ENCODE data around the gene VWCE.

The VWCE gene, protein sequence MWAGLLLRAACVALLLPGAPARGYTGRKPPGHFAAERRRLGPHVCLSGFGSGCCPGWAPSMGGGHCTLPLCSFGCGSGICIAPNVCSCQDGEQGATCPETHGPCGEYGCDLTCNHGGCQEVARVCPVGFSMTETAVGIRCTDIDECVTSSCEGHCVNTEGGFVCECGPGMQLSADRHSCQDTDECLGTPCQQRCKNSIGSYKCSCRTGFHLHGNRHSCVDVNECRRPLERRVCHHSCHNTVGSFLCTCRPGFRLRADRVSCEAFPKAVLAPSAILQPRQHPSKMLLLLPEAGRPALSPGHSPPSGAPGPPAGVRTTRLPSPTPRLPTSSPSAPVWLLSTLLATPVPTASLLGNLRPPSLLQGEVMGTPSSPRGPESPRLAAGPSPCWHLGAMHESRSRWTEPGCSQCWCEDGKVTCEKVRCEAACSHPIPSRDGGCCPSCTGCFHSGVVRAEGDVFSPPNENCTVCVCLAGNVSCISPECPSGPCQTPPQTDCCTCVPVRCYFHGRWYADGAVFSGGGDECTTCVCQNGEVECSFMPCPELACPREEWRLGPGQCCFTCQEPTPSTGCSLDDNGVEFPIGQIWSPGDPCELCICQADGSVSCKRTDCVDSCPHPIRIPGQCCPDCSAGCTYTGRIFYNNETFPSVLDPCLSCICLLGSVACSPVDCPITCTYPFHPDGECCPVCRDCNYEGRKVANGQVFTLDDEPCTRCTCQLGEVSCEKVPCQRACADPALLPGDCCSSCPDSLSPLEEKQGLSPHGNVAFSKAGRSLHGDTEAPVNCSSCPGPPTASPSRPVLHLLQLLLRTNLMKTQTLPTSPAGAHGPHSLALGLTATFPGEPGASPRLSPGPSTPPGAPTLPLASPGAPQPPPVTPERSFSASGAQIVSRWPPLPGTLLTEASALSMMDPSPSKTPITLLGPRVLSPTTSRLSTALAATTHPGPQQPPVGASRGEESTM

DNA sequence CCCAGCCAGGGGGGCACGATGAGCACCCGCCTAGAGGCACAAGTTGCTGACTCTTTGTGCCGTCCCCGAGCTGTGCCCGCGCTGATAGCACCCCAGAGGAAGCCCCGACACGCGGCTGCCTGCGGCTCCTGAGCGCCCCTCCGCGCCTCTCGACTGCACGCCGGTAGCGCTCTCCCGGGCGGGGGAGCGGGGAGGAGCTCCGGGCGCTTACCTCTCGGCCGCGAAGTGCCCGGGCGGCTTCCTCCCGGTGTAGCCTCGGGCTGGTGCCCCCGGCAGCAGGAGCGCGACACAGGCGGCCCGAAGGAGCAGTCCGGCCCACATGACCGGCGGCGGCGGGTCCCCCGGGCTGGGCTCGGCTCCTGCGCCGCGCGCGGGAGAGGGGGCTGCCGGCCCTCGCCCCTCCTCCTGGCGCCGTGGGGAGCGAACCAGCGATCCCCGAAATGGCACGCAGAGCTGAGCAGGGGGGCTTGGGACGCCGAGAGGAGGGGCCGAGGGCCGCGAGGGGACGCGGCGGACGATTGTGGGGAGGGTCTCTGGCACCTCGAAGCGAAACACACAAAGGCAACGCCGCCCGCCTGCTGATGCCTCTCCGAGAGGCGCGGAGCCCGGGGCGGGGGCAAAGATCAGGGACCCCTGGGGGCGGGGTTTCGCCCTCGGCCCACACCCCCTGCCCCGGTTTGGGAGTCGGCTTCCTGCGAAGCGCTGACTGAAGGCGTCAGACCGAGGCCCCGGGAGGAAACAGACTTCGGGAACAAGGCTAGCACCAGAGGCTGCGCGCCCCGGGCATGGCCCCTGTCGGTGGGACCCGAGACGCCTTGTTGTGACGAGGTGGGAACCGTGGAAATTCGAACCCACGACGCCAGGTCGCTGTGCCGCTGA is at the start of gene VWCE:
TSS of gene VWCE (minus strand) at position 600 of the 879 bp plus-strand sequence. CDS start at position 321, 279 bp downstream.
- DNase-seq (ENCODE audit: low read depth in 3 of 3), result peak; percentile 40 to 59 (median 56)

DNA sequence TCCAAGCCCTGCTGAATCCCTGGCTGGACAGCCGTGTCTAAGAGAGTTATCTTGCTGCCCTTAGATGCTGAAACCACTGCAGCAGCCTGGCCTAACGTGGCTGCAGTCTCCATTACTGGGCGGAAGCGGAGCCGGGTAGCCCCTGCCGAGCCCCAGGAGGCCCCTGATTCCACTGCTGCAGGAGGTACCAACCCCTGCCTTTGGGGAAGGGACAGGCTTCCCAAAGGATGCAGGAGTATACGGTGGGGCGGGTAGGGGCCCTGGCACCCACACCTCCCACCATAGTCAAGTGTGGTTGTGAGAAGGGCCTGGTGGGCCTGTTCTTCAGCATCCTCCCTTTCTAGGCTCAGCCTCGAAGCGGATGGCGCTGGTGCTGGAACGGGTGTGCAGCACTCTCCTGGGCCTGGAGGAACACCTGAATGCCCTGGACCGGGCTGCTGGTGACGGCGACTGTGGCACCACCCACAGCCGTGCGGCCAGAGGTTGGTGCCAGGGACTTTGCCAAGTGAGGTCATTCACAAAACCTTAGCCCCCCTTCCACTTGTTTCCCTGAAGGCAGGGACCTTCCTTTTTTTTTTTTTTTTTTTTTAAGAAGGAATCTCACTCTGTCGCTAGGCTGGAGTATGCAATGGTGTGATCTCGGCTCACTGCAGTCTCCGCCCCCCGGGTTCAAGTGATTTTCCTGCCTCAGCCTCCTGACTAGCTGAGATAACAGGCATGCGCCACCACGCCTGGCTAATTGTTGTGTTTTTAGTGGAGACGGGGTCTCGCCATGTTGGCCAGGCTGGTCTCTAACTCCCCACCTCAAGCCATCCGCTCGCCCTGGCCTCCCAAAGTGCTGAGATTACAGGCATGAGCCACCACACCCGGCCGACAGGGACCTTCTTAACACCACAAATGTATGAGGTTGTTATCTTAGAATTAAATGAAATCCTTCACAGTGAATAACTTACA is 49.0 kb upstream of the VWCE start:
- no peak for DNase-seq (ENCODE audit: low read depth in 3 of 3)

- no peak for DNase-seq (ENCODE audit: low read depth in 3 of 3)
Observed at GRCh38 chr11:61342207-61342803, 47.2 kb upstream of the VWCE start.

DNA sequence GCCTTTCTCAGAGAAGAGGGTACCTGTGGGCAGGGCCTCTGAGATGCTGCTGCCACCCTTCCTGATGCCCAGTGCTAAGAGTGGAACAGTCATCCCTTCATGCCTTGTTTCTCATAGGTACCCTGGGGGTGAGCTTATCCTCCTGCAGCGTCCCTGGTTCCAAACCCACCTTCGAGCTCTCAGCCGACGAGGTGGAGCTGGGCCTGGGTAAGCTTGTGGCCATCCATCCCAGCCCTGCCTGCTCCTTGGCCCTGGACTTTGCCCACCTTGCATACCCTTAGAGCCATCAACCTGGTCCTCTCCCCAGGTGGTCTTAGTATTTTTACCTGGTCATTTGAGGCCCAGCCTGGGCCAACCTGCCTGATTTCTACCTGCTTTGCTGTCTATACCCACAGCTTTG is 46.6 kb upstream of the VWCE start:
- no peak for DNase-seq (ENCODE audit: low read depth in 3 of 3)

GRCh38 chr11:61340979-61341378 is 45.9 kb upstream of the VWCE start:
- DNase-seq (ENCODE audit: low read depth in 3 of 3), result no peak

DNA sequence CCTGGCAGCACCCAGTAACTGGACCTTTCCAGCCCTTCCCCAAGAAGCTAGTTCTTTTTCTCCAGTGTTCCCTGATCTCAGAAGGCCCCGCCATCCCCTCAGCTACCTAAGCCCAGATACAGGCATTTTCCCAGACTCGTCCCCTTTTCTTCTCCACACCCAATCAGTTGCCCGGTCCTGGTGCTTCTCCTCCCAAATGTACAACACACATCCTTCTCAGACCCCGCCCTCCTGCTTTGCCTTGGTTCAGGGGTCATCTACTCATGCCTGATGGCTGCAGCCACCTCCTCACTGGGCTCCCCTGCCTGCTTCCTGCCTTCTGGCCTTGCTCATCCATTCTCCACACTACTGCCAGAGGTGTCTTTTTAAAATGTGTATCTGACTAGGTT is 44.4 kb upstream of the VWCE start:
- DNase-seq (ENCODE audit: low read depth in 3 of 3), result no peak

GRCh38 chr11:61338783-61339489 is 43.8 kb upstream of the VWCE start:
- no peak for DNase-seq (ENCODE audit: low read depth in 3 of 3)

GRCh38 chr11:61337706-61338470 is 42.8 kb upstream of the VWCE start:
- no peak for DNase-seq (ENCODE audit: low read depth in 3 of 3)

DNA sequence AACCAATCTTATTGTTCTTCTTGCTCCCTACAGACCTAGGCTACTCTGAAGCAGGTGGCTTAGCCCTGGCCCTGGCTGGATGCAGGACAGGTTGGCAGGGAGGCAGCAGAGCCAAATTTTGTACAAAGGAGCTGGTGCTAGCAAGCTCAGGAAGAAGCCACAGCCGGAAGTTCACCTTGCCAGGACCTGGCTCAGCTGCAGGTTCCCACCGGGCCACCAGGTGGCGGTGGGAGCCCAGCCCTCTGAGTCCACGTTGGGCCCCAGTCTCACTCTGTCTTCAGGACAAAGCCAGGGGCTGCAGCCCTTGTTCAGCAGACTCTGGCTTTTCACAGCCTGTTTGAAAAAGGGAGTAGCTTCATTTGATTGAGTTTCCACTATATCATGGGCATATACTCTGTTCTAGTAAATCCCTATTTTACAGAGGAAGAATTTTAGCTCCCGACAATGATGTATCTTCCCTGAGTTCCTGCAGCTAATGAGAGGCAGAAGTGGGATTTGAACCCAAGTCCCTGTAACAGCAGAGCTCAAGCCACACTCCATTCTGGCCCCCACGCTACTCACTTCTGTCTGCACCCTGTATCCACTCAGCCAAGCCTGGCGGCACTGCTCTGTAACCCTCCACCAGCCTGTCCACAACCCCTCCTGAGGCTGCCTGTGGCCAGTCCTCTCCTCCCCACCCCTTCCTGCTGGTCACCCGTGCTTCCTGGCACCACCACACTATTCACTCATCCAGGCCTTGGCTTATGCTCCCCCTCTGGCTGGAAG is 41.2 kb upstream of the VWCE start:
- peak; percentile 59 to 68 (median 63) for DNase-seq (ENCODE audit: low read depth in 3 of 3)

DNA sequence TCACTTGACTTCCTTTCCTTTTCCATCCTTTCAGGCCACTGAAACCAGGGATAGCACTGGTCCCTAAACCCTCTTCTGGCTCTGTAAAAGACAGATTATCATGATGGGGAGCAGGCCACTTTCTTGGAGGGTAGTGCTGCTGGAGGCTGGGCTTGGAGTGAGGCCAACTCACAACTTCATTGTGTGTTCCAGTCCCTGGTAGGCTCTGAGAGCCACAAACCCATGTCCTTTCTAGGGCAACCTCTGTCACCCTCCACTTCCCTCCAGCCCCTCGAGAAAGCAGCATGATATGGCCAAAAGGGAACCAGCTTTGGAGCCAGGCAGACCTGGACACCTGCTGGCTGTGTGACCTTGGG is 40.2 kb upstream of the VWCE start:
- no peak for DNase-seq (ENCODE audit: low read depth in 3 of 3)

DNA sequence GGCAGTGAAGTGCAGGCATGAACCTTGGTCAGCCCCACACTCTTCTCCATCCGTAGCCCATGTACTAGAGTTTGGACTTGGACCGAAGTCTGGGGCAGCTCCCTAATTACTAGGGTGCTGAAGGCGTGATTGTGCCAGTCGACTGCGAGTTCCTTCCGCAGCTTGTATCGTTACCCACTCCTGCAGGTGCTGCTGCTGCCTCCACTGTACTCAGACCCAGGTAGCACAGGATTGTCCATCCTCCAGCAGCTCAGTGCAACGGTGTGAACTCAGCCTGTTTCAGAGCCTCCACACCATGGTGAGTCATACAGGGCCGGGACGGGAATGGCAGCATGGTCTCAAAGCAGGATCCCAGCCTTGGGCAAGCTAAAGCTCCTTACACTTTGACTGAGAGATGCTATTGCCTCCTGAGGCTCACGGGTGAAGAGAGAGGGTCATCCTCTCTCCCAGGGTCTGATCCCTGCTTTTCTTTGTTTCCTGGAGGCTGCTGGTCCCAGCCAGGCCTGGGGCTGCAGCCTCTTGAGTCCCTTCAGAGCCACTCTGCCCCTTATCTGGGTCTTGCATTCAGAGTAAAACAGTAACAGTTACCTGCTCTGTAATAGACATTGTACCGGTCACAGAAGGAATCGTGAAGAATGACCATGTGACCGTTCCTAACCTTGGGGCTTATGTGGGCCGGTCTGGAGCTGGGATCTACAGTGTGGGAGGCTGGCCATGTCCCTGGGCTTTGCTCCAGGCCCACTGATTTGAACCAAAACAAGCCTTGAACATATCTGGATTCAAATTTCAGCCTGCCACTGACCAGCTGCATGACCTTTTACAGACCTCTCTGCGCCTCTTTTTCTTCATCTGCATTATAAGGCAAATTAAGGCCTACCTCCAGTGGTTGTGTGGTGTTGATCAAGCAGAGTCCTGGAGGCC is 39.6 kb upstream of the VWCE start:
- DNase-seq (ENCODE audit: low read depth in 3 of 3), result no peak

- DNase-seq (ENCODE audit: low read depth in 3 of 3), result no peak
Observed at GRCh38 chr11:61333550-61334433, 38.7 kb upstream of the VWCE start.

- peak; percentile 93 to 95 (median 95) for DNase-seq (ENCODE audit: low read depth in 3 of 3)
Observed at GRCh38 chr11:61332797-61333549, 37.9 kb upstream of the VWCE start, which contains the start of the genes DDB1 and TKFC. DDB1 (minus strand) TSS chr11:61333105; CDS start chr11:61332968, 137 bp downstream. TKFC (plus strand) TSS chr11:61333228; CDS start chr11:61334729, 1,501 bp downstream.

- no peak for DNase-seq (ENCODE audit: low read depth in 3 of 3)
Observed at GRCh38 chr11:61332281-61332796, 37.2 kb upstream of the VWCE start.

DNA sequence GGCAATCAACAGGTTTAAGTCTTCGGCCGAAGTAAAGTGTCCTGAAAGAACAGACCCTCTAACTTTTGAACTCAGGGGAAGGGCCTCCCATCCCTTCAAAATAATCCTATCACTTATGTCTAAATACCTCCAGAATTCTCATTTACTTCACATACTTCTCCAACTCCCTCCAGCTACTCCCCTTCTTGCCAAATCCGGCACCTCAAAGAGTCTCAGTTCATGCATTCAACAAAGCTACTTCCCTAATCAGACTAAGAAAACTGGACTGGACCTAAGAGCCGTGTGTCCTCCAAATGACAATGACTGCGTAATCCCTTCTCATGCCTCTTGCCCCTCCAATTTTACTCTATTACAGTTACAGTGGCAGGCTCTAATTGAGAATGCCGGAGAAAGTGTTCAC is 36.5 kb upstream of the VWCE start:
- DNase-seq (ENCODE audit: low read depth in 3 of 3), result no peak
